GM23248 (cell line): ENCODE results near the gene TNFSF8.

Source experiments
- EZH2 ChIP-seq: fragments of 200-600 bp; sonication (generic); IDR thresholded peaks from 2 replicates; pipeline ENCODE4 v1.6.1; 2018; ENCODE audit warnings: antibody characterized with exemption, mild to moderate bottlenecking; ENCODE audit not compliant: insufficient read depth, poor library complexity, severe bottlenecking
- EZH2phosphoT487 ChIP-seq: fragments of 200-600 bp; sonication (generic); IDR thresholded peaks from 2 replicates; pipeline ENCODE4 v1.6.1; 2018; ENCODE audit warnings: antibody characterized with exemption, moderate library complexity, mild to moderate bottlenecking, low read depth; ENCODE audit not compliant: insufficient read depth

DNA sequence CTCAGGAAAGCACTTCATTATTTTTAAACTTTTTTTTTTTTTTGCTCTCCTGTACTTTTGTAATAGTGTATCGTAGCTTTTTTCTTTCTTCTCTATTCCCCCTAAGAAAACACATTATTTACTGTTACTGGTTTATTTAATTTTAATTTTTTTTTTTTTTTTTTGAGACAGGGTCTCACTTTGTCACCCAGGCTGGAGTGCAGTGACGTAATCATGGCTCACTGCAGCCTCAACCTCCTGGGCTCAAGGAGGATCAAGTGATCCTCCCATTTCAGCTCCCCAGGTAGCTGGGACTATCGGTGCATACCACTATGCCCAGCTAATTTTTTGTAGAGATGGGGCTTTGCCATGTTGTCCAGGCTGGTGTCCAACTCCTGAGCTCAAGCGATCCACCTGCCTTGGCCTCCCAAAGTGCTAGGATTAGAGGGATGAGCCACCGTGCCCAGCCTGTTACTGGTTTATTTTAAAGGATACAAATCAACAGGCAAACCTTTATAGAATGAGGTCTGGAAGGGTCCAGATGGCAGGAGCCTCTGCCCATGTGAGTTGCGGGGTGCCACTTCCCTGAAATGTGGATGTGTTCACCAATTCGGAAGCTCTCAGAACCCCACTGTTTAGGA is 75.5 kb downstream of the TNFSF8 start:
- TF ChIP-seq EZH2 = no peak
- no peak for TF ChIP-seq EZH2phosphoT487
